ENCODE results near the gene DEDD.

DEDD gene

DNA sequence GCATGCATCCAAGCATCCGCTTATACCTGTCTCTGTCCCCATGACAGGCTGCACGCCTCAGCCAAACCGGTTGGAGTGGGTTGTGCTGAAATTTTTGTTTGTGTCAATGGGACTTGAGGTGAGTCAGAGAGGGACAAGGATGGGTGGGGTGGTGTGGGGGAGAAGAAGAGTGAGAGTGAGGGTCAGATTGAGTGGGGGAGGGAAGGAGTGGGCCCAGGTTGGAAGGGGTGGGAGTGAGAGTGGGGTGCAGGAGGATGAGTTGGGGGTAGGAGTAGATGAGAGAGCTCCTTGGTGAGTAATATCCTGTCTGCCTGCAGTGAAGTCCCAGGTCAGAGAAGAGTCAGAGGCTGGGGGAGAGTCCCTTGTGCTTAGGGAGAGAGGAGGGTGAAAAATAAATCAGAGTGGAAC lies 39.8 kb downstream of the DEDD start:
- DNase-seq (ENCODE audit: low read depth, low spot score): no peak

- no peak for DNase-seq (ENCODE audit: low read depth, low spot score)
Observed at GRCh38 chr1:161091796-161092507, 40.5 kb downstream of the DEDD start.

DNA sequence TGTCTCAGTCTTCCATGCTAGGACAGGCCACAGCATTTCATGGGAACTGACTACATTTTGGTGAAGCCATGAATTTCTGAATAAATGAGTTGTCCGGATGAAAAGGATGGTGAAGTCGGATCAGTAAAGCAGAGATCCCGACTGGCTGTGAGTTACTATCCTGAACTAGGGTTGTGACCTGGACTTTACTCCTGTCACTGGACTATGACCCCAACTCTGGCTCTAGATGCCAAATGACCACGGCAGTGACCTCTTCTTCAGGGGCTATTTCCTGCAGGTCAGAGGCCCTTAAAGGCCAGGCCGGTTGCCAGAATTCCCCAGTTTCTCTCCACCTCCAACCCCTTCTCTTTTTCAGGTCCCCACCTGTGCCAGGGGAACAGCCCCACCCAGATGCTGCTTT lies 41.4 kb downstream of the DEDD start:
- DNase-seq (ENCODE audit: low read depth, low spot score): no peak

DNA sequence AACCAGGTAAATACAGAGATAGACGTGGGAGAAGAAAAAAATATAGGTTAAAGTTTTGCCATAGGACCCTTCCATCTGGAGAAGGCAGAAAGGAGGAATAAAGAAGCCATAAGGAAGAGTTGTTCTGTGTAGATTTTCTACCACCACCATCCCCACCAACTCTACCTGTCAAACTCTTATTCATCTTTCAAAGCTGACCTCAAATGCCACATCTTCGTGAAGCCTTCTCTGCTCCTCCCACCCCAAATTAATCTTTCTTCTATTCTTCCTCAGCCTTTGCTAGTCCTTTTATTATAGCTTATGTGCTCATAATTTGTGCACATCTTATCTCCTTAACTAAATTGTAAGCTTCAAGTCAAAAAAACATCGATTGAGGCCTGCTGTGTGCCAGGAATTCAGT lies 41.9 kb downstream of the DEDD start:
- no peak for DNase-seq (ENCODE audit: low read depth, low spot score)

DNA sequence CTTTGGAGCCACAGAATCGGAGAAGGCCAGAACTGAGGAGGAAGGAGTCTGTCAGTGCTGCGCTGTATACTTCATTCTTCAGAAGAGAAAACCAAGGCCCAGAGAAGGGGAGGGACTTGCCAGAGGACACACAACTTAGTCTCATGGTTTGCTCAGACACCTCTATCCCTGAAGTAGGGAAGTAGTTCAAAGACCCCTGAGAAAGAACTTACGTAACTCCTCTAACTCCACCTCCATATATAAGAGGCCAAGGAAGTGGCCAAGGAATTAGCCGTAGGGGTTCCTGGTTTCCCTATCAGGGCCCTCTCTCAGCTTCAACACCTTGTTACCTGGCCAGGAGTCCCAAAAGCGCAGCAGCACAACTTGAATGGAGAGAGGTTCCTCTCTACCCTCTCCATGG lies 42.5 kb downstream of the DEDD start:
- no peak for DNase-seq (ENCODE audit: low read depth, low spot score)

DNA sequence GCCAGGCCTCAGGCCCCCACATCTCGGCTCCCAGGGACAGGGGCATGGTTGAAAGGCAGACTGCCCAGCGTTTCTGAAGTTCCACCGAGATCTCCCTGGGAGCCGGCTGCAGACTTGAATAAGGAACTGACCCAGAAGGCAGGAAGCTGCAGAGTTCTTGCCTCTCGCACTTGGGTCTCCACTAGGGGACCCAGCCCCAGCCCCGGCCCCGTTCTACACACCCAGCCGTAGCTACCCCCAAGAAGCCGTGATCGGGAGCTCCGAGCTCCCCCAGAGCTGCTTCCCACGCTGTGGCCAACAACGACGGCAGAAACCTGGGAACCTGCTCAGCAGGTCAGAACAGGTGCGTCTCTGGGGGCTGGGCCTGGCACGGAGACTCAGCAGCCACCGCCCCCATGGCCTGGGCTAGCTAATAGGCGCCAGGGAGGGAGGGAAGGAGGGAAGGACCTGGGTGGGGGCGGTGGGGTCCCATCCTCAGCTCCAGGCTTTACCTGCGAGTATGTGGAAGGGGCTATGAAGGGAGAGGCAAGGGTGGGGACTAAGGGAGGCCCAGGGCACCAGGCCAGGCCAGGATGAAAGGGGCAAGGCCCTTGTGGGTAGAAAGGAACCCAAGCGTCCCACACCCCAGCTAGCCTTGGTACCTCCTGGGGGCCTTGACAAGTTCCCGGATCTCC lies 43.1 kb downstream of the DEDD start, which contains the start of gene NECTIN4:
Gene NECTIN4 (minus strand): TSS at position 308 of the 674 bp plus-strand sequence. CDS start 262 bp downstream, at position 46.
- DNase-seq (ENCODE audit: low read depth, low spot score): no peak

GRCh38 chr1:161088587-161089110 lies 43.8 kb downstream of the DEDD start:
- no peak for DNase-seq (ENCODE audit: low read depth, low spot score)

DNA sequence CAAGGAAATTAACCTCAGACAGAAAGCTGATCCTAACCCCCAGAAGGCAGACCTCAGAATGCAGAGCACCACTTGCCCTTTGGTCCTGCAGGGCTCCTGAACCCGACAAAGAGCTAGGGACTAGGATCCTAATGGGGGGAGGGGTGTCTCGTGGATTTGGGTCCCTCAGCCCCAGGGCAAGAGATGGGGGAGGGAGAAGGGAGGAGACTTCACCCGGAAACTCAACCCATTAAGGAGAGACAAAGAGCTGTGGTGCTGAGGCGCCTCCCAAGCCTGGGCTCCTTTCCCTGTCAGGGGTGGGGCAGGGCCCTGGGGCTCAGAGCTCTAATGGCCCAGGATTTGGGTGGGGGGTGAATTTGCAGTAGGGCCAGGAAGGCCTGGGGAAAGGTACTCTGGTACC lies 46.0 kb downstream of the DEDD start:
- DNase-seq (ENCODE audit: low read depth, low spot score): no peak

GRCh38 chr1:161085165-161085564 lies 47.3 kb downstream of the DEDD start:
- no peak for DNase-seq (ENCODE audit: low read depth, low spot score)

- no peak for DNase-seq (ENCODE audit: low read depth, low spot score)
Observed at GRCh38 chr1:161084597-161084988, 47.9 kb downstream of the DEDD start.

GRCh38 chr1:161083748-161084596 lies 48.5 kb downstream of the DEDD start:
- DNase-seq (ENCODE audit: low read depth, low spot score): no peak

DNA sequence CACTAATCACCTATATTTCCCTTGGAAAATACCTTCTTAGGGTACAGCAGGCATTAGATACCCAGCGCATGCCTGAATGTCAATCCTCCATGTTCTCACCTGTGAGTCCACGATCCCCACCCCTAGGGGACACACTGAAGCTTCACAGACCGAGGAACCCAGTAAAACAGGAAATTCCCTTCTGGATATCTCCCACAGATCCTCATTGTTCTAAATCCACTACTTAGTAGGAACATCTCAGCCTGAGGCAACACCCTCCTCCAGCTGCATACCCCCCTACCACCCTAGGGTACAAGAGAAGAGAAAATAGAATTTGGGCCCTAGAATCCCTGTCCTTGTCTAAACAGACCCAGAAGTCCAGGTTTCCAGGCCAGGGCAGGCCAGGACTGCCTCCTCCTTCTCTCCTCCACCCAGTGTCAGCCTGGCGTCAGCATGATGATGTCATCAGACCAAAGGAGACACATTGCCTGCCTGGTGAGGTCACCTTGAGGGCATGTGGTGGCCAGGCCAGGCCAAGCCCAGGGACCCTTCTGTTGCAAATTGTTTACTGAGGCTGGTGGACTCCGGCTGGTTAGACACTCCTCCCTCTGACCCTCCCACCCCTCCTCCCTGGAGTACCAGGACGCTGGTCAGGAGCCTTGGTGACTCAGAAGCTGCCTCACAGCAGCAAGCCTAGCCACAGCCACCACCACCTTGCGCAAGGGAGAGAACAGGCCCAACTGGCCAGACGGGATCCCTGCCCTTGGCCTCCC lies 49.3 kb downstream of the DEDD start:
- no peak for DNase-seq (ENCODE audit: low read depth, low spot score)

DNA sequence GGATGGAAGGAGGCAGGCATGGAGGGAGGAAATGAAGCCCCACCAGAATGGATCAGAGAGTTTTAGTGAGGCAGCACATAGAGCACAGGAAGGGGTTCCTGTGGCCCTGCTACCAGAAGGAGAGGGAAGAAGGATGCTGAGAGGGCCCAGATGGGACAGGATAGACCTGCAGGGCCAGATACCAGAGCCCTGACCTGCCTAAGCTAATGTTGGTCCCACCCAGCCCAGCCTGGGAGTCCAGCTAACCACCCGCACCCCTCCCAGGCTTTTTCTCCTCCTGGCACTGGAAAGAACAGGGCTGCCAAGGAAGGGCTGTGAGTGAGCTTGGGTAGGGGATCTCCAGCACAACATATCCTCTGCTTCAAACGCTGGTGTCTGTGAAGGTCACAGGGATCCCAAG lies 50.0 kb downstream of the DEDD start:
- no peak for DNase-seq (ENCODE audit: low read depth, low spot score)

- no peak for DNase-seq (ENCODE audit: low read depth, low spot score)
Observed at GRCh38 chr1:161081519-161081918, 50.9 kb downstream of the DEDD start.

- no peak for DNase-seq (ENCODE audit: low read depth, low spot score)
Observed at GRCh38 chr1:161080441-161081405, 51.7 kb downstream of the DEDD start.

DNA sequence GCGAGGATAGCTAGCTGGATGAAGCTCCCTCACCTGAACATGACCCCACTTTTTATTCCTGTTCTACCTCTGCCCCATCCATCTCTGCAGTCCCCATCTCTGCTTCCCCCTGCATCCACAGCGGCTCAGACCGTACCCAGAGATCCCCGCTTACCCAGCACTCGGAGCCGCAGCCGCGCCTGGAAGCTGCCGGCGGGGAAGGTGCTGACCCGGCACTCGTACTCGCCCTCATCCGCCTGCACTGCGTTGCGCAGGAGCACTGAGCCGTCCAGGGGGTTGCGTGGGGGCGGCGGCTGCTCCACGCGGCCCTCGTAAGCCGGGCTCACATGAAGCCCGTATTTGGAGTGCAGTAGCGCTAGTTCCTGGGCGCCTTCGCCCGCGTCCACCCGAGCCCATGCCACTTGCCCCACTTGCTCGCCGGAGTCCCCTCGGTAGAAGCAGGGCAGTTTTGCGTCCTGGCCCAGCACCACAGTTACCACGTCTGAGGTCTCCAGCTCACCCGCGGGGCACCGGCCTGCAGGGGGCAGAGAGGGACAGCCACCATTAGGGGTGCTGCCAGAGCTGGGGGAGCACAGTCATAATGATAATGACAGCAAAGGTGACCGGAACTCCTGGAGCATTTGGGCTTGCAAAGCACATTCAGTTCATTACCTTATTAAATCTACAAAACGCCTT lies 52.9 kb downstream of the DEDD start:
- no peak for DNase-seq (ENCODE audit: low read depth, low spot score)

DNA sequence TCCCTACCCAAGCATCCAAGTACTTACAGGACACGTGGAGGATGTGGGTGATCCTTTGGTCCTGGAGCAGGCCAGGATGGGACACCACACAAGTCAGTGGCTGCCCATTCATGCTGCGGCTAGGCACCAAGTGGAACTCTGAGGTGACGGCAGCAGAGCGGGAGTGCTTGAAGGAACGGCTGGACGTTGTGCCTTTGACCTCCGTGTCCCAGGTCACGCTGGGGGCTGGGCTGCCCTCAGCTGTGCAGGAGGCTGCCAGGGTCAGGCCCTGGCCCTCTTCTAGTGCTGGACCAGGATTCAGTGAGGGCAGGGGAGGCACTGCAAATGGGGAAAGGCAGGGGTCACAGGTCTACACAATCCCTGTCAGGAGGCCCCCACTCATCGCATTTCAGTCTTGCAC lies 55.0 kb downstream of the DEDD start:
- no peak for DNase-seq (ENCODE audit: low read depth, low spot score)

GRCh38 chr1:161076410-161076809 lies 56.1 kb downstream of the DEDD start:
- no peak for DNase-seq (ENCODE audit: low read depth, low spot score)

GRCh38 chr1:161074676-161075368 lies 57.6 kb downstream of the DEDD start:
- no peak for DNase-seq (ENCODE audit: low read depth, low spot score)
